AG04449 (cell line): ENCODE measurements around the gene JAZF1.

Experiments
- CTCF ChIA-PET: fragments of 350-600 bp; formaldehyde crosslinking; extraction: SDS; loops from one replicate; lab custom pipeline; 2021; ENCODE audit warnings: antibody characterized with exemption; lab: Yijun Ruan, JAX
- POLR2A ChIA-PET: fragments of 400-600, 350-600 bp; formaldehyde crosslinking; extraction: SDS; loops from one replicate; lab custom pipeline; 2020; ENCODE audit warnings: antibody characterized with exemption, inconsistent platforms; lab: Yijun Ruan, JAX
- DNase-seq: peaks from one replicate; pipeline ENCODE4 v3.0.0-alpha.2; 2010; ENCODE audit warnings: low read depth, low spot score
- H3K4me3 ChIP-seq: 2 replicates; pipeline ENCODE4 v1.5.1; 2011; ENCODE audit warnings: low read depth, mild to moderate bottlenecking, control low read depth, low read length
- TF ChIP-seq, protein P1 (sequence below): IDR thresholded peaks from one replicate; pipeline ENCODE4 v1.5.1; 2011; ENCODE audit warnings: mild to moderate bottlenecking, moderate library complexity, low read length, control low read depth, inconsistent platforms; ENCODE audit not compliant: insufficient read depth; ENCODE audit errors: missing control alignments

The JAZF1 gene

DNA sequence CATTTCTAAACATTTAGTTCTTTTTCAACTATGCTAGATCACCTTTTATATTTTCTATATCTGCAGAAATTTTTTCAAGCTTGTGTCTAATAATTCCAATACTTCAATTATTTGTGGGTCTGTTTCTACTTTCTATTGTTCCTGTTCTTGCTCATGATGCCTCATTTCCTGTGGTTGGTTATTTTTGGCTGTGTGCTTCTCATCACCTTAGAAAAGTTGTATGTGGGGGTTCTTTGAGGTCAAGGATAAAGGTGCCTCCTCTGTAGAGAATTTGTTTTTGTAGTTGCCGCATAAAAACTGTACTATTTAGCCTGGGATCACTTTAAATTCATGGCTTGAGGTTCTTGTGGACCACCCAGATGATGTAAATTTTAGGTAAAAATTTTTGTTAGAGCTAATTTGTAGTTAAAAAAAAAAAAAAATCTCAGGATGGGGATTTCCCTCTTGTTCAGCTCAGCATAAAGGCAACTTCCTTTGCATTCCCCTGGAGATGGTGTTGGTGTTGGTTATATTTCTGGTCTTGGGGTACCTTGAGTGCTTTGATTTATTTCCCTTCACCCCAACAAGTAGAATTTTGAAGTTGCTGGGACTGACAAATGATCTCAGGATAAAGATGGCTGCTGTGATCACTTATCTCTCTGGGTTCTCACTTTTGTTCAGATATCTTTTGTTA is 27.0 kb upstream of the JAZF1 start:
- ChIA-PET CTCF (interaction anchor here (1.1 to 1.2 kb wide), 2 partner anchors 10 to 111 kb away, joined by 3 read pairs; no protein-coding TSS in a partner anchor), POLR2A (no interaction called here)
- no peak for DNase-seq
- TF ChIP-seq, protein P1, sequence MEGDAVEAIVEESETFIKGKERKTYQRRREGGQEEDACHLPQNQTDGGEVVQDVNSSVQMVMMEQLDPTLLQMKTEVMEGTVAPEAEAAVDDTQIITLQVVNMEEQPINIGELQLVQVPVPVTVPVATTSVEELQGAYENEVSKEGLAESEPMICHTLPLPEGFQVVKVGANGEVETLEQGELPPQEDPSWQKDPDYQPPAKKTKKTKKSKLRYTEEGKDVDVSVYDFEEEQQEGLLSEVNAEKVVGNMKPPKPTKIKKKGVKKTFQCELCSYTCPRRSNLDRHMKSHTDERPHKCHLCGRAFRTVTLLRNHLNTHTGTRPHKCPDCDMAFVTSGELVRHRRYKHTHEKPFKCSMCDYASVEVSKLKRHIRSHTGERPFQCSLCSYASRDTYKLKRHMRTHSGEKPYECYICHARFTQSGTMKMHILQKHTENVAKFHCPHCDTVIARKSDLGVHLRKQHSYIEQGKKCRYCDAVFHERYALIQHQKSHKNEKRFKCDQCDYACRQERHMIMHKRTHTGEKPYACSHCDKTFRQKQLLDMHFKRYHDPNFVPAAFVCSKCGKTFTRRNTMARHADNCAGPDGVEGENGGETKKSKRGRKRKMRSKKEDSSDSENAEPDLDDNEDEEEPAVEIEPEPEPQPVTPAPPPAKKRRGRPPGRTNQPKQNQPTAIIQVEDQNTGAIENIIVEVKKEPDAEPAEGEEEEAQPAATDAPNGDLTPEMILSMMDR = no peak
- H3K4me3 ChIP-seq = no peak overlapping the region

DNA sequence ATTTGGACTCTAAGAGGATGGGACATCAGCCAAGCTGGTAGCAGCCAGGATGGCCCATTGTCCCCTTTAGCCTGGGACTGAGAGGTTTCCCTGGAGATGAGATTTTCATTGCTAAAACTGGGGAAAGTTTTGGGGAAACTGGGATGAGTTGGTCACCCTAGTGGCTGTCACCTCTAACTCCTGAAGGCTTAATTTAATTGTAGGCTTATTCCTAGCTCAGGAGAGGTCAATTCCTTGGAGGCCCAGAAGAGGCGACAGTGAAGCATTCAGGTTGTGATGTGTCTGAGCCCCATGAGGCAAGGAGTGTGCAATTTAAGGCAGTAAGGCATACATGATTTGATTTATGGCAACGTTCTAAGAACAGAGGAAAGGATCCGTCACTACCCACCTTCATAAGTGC is 24.9 kb upstream of the JAZF1 start:
- TF ChIP-seq, protein P1 = no peak
- CTCF ChIA-PET = interaction anchor here (1.4 kb wide), 1 partner anchor 108 kb away, joined by 3 read pairs; no protein-coding TSS in a partner anchor
- POLR2A ChIA-PET = no interaction called here
- no peak for DNase-seq
- H3K4me3 ChIP-seq = no peak overlapping the region

DNA sequence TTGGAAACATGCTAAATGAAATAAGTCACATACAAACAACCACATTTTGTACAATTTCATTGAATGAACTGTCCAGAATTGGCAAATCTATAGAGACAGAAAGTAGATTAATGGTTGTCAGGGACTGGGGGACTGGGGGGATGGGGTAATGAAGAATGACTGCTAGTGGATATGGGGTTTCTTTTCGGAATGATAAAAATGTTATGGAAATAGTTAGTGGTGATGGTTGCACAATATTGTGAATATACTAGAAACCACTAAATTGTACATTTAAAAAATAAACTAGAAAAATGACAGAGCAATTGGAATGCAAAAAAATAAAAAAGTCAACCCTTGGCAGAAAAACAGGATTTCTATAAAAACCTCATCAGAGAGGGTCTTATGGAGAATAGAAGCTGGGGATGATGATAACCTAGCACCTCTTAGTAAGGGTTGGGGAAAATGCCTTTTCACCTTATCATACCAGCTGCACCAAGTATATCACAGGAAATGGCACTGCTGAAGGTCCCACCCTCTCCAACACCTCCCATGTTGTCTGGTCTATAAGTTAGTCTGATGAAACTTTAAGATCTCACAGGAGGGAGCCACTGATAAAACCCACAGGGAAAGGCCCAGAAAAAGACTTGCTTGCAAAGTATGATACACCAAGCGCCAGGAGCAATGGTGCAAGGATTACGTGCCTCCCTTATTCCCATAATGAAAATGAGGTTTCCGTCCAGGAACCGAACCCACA is 23.1 kb upstream of the JAZF1 start:
- no peak for DNase-seq

DNA sequence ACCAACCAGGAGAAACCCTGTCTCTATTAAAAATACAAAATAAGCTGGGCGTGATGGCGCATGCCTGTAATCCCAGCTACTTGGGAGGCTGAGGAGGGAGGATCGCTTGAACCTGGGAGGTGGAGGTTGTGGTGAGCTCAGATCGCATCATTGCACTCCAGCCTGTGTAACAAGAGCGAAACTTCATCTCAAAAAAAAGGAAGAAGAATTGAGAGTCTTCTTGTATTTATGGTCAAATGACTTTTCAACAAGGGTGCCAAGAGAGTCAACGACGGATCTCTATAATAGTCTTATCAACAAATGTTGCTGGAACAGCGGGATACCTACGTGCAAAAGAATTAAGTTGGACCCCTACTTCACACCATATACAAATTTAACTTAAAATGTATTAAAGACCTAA is 21.6 kb upstream of the JAZF1 start:
- DNase-seq = no peak
- ChIA-PET POLR2A (no interaction called here), CTCF (no interaction called here)
- H3K4me3 ChIP-seq = no peak overlapping the region
- TF ChIP-seq, protein P1 = no peak

More for the DNA sequence above, 23.1 kb upstream of the JAZF1 start:
- TF ChIP-seq, protein P1 = no peak
- H3K4me3 ChIP-seq = no peak overlapping the region
- ChIA-PET POLR2A (no interaction called here), CTCF (interaction anchor here (1.4 kb wide), 1 partner anchor 107 kb away, joined by 3 read pairs; no protein-coding TSS in a partner anchor)

DNA sequence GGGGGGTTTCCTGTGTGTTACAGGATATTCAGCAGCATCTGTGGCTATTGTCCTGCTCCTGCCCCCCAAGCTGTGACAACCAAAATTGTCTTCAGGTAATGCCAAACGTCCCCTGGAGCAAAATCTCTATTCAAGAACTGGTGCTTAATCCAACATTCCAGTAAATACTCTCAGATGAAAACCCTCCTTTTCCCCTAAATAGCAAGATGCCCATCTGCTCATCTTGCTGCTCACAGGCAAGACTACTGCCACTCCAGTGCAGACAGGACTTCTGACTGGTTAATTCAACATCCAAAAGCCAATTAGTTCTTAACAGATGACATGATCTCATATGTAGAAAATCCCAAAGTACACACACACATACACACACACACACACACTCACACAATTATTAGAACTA is 20.5 kb upstream of the JAZF1 start:
- H3K4me3 ChIP-seq = no peak overlapping the region
- TF ChIP-seq, protein P1 = no peak
- no peak for DNase-seq
- CTCF ChIA-PET = no interaction called here
- POLR2A ChIA-PET = no interaction called here

DNA sequence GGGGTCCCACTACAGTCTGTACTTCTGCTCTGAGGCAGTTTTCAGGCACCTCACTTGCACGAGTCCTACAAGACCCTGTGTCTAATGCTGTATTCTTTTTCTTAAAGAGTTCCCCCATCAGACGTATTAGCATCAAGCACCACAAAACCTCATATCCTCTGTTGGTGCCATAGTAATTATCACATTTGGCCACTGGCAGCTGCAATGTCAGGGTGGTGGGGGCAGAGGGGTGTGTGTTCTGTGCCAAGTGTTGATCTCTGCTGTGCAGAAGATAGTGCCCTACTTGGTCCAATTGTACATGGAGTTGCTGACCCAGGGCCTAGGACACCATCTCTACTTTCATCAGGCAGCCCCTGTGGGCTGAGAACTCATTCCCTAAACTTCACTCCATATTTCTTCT is 20.0 kb upstream of the JAZF1 start:
- no peak for DNase-seq
- ChIA-PET POLR2A (no interaction called here), CTCF (no interaction called here)
- TF ChIP-seq, protein P1 = no peak
- no peak overlapping the region for H3K4me3 ChIP-seq
